COLO829 (cell line): ENCODE results near the gene USP7.
A peak's percentile ranks its signal among the peaks of the same experiment; 100 is the strongest.

Experiments used
- DNase-seq: peaks from one replicate; pipeline ENCODE4 v3.0.0; 2012; ENCODE audit warnings: low spot score

Gene USP7

DNA sequence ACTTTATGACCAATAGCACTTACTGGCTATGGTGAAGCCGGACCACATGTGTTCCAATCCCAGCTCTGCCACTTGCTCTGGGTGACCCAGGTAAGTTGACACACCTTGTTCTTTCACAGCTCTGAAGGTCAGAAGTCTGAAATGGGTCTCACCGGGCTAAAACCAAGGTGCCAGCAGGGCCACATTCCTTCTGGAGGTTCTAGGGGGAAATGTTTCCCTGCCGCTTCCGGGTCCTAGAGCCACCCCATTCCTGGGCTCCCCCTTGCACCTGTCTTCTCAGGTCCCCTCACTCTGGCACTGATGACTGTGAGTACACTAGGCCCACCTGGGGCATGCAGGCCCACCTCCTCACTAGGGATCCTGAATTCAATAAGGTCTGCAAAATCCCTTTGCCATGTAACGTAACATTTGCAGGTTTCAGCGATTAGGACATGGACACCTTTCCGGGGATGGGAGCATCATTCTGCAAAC, 11.4 kb downstream of the USP7 start:
- no peak for DNase-seq

DNA sequence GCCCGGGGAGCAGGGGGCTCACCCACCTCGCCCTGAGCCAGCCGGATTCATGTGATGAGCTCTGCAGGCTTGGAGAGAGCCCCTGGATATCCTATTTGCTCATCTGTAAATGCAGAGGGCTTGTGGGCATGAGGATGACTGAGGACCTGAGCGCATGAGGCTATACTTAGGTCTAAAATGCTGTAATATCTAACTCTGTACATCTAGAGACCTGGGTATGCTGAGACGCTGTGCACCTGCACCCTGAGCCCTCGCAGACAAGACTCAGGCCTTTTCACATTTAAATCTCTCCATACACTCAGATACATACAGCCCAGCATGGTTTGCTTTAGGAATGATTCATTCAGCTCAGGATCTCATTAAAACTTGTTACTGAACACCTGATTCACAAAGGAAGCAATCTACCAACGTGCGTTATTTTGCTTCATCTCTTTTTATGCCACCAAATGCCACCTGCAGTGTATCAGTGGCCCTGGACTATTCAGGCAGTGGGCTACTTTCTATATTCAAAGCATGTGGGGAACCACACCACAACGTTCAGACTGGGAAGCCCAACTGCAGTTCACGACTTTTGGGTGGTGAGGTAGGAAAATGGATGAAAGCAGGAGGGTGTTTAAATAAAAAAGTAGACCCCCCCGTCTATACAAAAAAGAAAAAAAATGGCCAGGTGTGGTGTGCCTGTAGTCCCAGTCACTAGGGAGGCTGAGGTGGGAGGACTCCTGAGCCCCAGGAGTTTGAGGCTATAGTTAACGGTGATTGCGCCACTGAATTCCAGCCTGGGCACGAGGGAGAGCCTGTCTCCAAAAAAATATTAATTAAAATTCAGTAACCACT, 12.0 kb downstream of the USP7 start:
- DNase-seq, result no peak

DNA sequence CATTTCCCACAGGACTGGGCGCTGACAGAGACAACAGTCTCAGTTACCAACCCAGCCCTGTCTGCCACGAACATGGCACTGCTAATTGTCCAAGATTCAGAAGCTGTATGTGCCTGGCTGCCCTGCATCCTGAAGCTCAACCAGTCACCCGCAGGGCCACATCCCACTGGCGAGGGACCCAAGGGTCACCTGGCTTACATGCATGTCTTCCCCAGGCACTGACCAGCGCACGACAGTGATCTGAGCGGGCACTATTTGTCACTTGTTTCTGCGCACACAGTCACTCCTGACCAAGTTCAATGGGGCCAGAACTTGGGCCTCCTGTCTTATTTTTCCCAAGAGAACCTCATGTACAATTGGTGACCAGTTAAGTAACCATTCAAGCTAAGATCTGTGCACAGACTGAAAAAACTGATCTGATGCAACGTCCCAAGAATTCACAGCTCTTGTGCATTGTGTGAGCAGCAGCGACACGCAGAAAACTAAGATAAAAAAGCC, 13.1 kb downstream of the USP7 start:
- DNase-seq, result no peak

DNA sequence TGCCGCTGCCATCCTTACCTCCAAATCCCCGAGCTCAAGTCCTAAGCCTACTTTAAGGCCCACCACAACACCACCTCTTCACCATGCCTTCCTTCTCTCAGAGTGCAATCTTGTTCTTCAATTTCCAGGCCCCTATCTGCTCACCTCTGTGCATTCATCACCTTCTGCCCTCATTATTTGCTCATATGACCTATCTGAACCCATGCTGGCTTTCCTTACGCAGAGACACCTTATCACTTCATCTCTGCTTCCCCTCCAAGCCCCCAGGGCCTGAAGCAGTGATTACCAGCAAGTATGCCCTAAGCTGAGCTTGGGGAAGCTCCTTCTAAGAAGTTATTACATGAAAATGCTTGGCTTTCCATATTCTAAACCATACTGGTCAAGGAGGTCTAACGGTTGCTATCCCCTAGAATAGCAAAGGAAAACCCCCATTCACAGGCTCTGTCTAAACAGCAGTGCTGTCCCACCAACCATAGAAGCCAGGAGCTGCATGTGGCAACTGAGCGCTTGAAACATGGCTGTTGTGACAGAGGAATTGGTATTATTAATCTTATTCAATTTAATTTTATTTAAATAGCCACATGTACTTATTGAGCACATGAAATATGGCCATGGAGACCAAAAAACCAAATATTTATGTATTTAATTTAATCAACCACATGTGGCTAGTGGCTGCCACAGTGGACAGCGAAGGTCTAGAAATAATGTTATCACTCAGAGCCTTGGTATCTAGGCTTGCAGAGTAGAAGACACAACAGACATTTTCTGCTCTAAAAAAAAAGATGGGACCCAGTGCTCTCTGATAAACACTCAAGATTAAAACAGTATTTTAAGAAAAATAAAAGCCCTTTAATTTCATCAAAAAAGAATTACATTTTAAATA, 13.9 kb downstream of the USP7 start:
- DNase-seq, result no peak

DNA sequence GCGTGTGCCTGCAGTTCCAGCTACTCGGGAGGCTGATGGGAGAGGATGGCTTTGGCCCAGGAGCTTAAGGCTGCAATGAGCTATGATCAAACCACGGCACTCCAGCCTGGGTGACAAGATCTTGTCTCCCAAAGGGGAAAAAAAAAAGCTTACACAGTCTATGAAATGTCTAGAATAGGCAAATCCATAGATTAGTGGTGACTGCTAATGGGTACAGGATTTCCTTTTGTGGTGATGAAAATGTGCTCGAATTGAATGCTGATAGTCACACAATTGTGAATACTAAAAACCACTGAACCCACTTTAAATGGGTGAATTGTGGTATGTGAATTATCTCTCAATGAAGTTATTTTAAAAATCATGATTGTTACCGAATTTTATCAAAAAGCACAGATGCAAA, 14.9 kb downstream of the USP7 start:
- no peak for DNase-seq

DNA sequence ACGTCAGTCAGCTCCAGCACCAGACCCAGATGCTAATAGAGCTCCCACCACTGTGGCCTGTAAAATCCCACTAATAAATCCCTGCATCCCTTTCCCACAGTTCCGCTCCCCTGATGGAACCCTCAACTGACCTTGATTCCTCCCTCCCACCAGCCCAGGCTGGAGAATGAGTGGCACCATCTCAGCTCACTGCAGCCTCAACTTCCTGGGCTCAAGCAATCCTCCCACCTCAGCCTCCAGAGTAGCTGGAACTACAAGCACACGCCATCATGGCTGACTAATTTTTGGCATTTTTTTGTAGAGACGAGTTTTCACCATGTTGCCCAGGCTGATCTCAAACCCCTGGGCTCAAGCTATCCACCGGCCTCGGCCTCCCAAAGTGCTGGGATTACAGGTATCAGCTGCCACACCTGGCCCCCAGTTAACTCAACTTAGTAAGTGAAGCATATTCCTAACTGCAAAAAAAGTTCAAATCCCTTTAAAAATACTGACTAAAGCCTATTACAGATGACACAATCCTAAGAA, 15.6 kb downstream of the USP7 start:
- DNase-seq, result no peak

DNA sequence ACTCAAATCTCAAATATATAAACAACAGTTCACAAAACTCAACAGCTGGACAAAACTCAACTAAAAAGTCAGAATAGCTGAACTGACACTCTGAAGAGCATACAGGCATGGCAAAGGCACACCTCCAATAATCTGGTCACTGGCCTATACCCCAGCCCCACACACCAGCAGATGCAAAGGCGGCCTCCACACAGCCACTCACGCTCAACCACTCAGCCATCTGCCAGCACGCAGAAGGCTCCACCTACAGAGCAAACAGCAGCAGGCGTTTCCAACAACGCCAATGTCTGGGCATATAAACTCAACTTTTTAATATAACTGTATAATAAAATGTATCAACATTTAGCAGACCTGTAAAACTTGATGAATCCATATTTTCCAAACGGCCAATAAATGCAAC, 17.2 kb downstream of the USP7 start:
- no peak for DNase-seq

DNA sequence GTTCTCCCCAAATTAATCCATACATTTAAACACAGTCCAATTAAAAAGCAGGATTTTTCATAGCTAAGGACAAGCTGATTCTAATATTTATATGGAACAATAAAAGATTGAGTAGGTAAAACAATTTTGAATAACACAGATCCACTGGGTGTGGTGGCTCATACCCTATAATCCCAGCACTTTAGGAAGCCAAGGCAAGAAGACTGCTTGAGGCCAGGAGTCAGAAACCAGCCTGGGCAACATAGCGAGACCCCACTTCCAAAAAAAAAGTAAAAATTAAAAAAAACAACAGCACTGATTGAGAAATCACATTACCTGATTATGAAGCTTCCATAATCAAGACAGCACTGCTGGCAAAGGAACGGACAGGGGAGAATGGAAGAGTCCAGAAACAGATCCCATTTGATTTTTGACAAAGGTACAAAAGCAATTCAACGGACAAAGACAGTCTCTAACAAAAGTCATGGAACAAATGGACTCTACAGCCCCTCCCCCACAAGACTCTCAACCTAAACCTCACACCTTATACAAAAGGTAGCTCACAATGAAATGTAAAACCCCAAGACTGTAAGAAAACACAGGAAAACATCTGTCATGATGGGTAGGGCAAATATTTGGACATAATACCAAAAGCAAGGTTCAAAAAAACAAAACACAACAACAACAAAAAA, 17.9 kb downstream of the USP7 start:
- DNase-seq, result no peak

DNA sequence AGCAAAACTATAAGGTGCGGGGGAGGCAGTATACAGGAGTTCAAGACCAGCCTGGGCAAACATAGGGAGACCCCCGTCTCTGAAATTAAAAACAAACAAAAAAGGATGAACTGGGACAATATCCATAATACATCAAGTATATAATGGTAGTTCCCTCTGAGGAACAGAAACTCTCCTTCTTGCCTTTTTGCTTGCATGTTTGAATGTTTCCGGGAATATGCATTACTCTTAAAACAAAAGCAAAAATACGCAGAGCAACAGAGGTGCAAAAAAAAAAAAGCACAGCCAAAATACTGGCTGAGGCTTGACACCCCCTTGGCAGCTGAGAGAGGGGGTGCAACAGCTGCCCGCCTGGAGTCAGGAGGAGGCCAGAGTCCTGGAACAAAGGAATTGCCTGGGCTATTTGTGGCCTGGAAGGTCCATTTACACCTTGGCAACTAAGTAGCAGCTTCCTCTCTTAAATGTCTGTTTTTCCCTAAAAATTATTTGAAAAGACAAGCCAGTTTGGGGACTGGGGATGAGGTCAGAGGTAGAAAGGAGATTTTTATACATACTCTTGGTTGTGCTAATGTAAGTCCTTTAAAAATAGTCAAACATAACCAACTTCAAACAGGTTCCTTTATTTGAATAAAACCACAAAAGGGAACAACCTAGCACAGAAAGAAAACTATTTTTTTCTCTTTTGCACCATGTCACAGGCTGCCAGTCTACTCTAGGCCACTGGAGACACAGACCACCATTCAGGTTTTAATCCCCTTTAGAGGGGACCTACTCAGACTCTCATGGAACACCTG, 19.5 kb downstream of the USP7 start:
- no peak for DNase-seq

DNA sequence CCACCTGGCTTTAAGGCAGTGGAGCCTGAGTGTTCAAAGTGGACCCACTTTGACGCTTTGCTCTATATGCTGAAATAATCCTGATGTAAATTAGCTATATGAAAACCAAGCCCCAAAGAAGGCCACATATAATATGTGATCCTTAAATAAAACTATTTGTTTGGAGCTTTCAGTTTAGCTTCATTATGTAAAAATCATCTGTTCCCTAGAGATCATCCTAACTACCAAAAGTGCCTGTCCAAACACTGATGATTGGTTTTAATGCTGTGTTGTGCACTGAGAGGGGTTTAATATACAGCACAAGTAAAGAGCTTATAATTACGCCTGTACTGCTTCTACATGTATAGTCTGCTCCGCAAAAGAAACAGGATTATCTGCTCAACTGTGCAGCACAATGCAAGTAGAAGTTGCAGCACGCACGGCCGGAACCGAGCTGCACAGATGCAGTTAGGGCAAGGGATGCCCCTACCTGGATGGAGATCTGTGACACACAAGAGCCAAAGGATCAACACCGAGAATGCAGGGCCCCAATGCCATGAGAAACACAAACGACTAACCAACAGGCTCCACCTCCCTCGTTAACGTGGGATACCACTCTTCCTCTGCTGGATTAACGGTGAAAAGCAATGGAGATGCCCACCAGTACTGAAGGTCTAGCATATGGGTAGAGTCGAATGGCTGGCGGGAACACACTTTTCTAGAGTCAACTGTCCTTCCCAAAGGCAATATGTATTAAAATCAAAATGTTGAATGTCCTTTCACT, 20.5 kb downstream of the USP7 start:
- no peak for DNase-seq

DNA sequence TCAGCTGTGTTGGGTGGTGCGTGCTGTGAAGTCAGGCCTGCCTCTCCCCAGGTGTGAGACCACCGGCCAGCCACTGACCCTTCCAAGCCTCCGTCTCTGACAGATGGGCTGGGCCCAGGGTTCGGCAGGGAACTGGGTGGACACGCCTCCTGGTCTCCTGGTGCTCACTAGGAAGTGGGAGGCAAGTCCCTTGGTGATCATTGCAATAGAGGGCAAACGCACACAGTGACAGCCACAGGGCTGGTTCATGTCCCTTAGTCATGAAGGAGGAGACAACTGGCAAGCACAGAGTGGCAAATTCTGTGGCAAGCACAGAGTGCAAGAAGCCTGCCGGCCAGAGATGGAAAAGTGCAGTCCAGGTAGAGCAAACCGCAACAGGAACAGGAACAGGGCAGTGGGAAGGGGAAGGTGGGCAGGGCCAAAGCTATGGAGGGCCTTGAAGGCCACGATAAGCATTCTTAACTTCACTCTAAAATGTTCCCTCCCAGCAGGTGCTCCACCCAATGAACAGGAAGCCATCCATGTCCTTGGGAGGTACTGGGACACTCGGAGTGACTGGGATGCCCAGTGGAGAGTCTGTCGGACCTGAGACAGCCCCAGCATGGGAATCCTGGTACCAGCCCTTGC, 21.9 kb downstream of the USP7 start:
- DNase-seq, result no peak

DNA sequence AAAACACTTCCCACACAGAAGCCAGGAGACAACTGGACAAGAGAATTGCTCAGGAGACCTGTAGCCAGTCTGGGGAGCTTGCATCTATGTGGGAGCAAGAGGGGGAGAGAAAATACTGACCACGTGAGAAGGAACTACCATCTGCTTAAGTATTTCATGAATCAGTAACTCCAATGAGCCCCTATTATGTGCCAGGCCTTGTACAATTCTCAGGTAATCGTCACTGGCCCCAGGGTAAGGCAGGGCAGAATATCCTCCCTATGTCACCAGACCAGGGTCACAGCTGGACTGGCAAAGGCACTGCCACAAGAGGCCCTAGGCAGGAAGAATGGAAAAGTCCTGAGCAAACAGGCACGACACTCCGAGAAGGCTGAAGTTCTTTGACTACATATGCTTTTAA, 25.9 kb downstream of the USP7 start:
- DNase-seq, result no peak

DNA sequence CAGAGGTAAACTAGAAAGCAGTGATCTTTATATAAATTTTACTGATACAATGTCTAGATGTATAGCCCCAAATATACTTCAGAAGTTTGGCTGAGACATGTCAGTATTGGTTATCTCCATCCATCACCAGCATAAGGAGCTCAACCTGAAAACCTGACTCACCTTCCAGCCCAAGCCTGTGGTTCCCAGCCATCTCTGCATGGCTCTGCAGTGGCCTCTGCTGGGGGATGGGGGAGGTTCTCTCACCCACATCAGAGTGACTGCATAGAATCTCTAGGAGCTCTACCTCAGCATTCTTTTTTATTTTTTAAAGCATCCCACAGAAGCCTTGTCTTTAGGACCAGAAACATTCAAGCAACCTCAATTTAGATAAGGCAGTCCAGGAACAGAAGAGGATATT, 27.3 kb downstream of the USP7 start:
- DNase-seq, result peak; percentile 17

DNA sequence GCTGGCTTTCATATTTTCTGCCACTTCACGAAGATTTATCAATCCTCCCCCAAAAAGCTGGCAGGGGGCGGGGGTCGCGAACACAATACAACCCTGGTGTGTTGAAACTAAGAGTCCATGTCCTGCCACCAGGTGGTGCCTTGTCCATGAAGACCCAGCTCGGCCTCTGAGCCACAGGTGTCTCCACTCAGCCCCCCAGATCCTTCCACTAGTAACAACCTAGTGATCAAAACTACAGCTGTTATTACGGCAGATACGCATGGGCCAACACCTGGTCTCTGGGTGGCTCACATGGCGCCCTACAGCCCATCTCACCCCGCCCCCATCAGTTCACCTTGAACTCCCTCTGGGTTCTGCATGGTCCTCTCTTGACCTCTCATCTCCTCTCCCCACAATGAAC, 27.7 kb downstream of the USP7 start:
- DNase-seq, result no peak

DNA sequence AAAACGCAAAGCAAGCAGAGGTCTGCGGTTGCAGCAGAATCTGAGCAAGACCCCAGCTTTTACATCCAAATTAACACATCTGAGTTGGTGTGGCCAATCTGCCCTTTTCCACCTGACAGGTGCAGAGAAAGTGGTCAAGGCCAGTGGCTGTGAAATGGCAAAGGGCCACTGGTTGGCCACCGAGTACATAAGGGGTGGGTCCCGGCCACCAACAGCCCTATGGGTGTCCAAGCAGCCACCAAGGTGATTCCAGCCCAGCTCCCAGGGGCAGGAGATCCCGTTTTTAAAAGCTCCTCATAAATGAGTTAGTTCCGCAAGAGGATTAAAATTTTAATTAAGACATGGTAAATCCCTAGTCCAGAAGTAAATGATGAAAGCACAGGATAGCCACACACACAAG, 29.1 kb downstream of the USP7 start:
- no peak for DNase-seq

DNA sequence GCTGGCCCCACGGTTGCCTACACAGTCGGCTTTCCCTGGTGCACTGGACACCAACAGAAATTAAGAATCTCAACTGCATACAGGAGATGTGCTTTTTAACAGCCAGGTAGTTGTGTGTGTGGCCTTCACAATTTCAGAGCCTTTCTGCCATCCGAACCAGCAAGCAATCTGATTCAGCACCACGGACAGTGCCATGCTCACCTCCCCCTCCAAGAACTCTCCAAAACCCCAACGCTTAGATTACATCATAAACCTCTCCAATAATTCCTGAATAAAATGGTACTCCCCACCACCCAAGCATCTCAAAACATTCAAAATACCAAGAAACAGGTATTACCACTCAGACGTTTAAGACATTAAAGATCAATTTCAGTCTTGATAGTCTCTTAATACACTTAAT, 31.8 kb downstream of the USP7 start:
- peak; percentile 23 for DNase-seq

DNA sequence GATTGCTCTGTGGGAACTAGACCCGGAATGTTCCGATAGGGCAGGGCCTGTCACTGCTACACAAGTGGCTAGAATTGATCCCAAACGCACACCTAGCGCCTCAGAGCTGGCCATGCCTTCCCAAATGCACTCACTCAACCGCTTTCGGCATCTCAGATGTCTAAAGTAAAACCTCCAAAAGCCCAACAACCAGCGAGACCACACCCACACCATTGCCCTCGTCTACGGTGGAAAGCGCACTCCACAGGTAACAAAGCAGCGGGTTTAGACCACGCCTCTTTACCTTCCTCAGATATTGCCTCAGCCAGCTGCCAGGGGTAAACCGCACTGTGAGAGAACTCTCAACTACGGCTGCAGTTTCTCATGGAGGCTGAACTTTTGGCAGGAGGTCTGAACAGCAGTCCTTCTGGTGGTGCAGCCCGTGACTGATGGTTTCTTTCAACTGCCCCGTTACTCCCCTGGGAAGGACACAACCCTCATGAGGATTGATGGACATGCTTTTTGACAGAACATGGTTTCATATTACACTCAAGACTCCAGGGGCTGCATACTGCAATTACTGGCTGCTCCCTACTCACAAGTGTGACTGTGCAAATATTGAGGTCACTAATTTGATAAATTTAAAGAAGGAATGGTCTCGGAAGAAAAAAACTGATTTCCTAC, 34.5 kb downstream of the USP7 start:
- DNase-seq, result no peak

DNA sequence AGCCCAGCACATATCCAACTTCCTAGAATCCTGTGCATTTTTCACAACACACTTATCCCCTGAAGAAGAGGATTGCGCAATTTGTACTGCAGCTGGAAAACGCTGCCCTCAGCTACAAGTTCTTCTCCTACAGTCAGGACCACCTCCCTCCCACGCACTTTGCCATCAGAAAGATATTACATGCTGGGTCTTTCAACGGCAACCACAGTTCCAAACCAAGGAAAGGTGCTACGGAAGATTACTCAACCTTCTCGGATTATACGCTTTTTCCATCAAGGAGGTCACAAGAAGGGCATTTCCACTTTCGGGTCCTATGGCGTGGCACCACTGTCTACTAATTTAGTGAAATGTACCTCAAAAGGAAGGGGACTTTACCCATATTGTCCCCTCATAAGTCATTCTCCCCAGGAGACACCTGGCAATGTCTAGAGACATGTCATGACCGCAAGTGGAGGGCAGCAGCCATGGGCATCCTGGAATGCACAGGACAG, 35.2 kb downstream of the USP7 start:
- DNase-seq, result no peak

DNA sequence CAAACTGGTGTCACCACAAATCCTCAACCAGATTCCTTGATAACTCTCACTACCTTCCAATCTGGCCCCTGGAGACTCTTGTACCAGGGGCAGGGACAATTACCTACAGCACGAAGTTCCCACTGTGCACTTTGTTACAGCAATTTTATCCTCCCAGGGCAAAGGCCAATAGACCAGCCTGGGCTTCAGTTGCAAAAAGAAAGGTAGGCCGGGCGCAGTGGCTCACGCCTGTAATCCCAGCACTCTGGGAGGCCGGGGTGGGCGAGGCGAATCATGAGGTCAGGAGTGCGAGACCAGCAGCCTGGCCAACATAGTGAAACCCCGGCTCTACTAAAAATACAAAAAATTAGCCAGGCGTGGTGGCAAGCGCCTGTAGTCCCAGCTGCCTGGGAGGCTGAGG, 36.9 kb downstream of the USP7 start:
- no peak for DNase-seq
